ENCODE results near the gene RNF135.
"Not testable (repeated sequence)": the region's sequence is repeated elsewhere in the genome, so short reads cannot be mapped to it uniquely, and the experiment has no call there.

DNA sequence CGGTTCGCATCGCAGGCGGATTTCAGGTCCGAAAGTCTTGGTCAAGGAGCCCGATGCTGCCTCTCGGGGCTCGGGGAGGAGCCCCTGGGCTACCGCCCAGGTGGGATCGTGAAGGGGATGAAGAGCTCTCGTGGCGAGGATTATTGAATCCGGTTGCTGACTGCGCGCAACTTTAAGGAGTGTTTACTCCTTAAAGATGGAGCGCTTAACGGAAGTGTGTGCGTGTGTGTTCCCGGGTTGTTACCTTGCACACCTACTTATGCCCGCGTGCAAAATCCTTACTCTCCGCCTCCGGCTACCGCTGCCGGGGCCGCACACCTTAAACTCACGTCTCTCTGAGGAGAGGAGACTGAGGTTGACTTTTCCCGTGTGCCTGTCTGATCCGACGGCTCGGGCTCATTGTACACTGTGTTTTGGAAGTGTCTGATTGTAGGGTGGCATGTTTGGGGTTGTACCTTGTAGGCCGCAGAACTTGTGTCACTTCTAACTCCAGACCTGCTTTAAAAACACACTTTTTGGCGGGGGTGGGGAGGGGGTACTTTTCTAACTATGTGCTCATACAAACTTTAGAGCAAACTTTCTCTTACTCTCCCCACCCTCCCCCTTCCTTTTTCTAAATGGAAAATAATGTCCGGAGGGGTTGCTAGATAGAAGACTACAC, 38.3 kb downstream of the RNF135 start:
- TF ChIP-seq POLR2A, POLR2AphosphoS5 (IDR thresholded peaks at IDR 0.05): not testable (repeated sequence)
- TF ChIP-seq, protein P1, sequence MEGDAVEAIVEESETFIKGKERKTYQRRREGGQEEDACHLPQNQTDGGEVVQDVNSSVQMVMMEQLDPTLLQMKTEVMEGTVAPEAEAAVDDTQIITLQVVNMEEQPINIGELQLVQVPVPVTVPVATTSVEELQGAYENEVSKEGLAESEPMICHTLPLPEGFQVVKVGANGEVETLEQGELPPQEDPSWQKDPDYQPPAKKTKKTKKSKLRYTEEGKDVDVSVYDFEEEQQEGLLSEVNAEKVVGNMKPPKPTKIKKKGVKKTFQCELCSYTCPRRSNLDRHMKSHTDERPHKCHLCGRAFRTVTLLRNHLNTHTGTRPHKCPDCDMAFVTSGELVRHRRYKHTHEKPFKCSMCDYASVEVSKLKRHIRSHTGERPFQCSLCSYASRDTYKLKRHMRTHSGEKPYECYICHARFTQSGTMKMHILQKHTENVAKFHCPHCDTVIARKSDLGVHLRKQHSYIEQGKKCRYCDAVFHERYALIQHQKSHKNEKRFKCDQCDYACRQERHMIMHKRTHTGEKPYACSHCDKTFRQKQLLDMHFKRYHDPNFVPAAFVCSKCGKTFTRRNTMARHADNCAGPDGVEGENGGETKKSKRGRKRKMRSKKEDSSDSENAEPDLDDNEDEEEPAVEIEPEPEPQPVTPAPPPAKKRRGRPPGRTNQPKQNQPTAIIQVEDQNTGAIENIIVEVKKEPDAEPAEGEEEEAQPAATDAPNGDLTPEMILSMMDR (IDR thresholded peaks at IDR 0.05 in 8 of 11, conservative IDR thresholded peaks at IDR 0.05 in 3 of 11) = not testable (repeated sequence)
